Mucosa of rectum (tissue), 2 donors: ENCODE results near the gene COL8A1.

Experiments
- H3K27ac ChIP-seq, 2 donors: one replicate each; pipeline ENCODE4 v1.7.0; 2013; ENCODE audit warnings: inconsistent platforms in 2 of 2, low read depth in 2 of 2, low read length in 2 of 2
- H3K27me3 ChIP-seq, 2 donors: one replicate each; pipeline ENCODE4 v1.7.0; 2013; ENCODE audit warnings: low read length in 2 of 2; ENCODE audit not compliant: control insufficient read depth in 2 of 2, insufficient read depth in 2 of 2
- H3K36me3 ChIP-seq, 2 donors: one replicate each; pipeline ENCODE4 v1.7.0; 2013; ENCODE audit warnings: low read length in 2 of 2; ENCODE audit not compliant: control insufficient read depth in 2 of 2, insufficient read depth in 2 of 2
- H3K4me1 ChIP-seq, 2 donors: one replicate each; pipeline ENCODE4 v1.7.0; 2013; ENCODE audit warnings: low read length in 2 of 2, mild to moderate bottlenecking in 1 of 2; ENCODE audit not compliant: control insufficient read depth in 2 of 2, insufficient read depth in 2 of 2
- H3K4me3 ChIP-seq, 2 donors: one replicate each; pipeline ENCODE4 v1.7.0; 2013; ENCODE audit warnings: low read length in 2 of 2
- H3K9ac ChIP-seq, 2 donors: one replicate each; pipeline ENCODE4 v1.7.0; 2013; ENCODE audit warnings: low read length in 2 of 2, low read depth in 1 of 2, mild to moderate bottlenecking in 1 of 2
- H3K9me3 ChIP-seq, 2 donors: one replicate each; pipeline ENCODE4 v1.7.0; 2013; ENCODE audit warnings: low read length in 2 of 2; ENCODE audit not compliant: control insufficient read depth in 2 of 2
- donor health status: healthy.
- donor health status: Normal muscosa, but diverticular disease.

COL8A1 gene

GRCh38 chr3:99751649-99752048, 113.3 kb downstream of the COL8A1 start:
- Histone ChIP-seq H3K9ac (no peak overlapping the region), H3K4me3 (no peak overlapping the region), H3K9me3 (no peaks in the 10 kb centered on the region), H3K4me1 (no peaks in the 10 kb centered on the region), H3K27me3 (peaks cover 0 to 4% of the 10 kb centered on the region in 2 donors), H3K27ac (no peak overlapping the region), H3K36me3 (no peaks in the 10 kb centered on the region)

- Histone ChIP-seq H3K4me3 (no peak overlapping the region), H3K36me3 (no peaks in the 10 kb centered on the region), H3K9me3 (no peaks in the 10 kb centered on the region), H3K9ac (no peak overlapping the region), H3K27ac (no peak overlapping the region), H3K4me1 (no peaks in the 10 kb centered on the region), H3K27me3 (peaks cover 0 to 4% of the 10 kb centered on the region in 2 donors)
Observed at GRCh38 chr3:99753268-99753975, 115.0 kb downstream of the COL8A1 start.

GRCh38 chr3:99755831-99756230, 117.4 kb downstream of the COL8A1 start:
- Histone ChIP-seq H3K9me3 (no peaks in the 10 kb centered on the region), H3K4me1 (no peaks in the 10 kb centered on the region), H3K36me3 (no peaks in the 10 kb centered on the region), H3K27ac (no peak overlapping the region), H3K27me3 (peaks cover 0 to 4% of the 10 kb centered on the region in 2 donors), H3K9ac (no peak overlapping the region), H3K4me3 (no peak overlapping the region)

GRCh38 chr3:99757966-99758365, 119.6 kb downstream of the COL8A1 start:
- H3K36me3 ChIP-seq: no peaks in the 10 kb centered on the region
- no peak overlapping the region for H3K4me3 ChIP-seq
- H3K9me3 ChIP-seq: no peaks in the 10 kb centered on the region
- no peaks in the 10 kb centered on the region for H3K4me1 ChIP-seq
- H3K27me3 ChIP-seq: peaks cover 0 to 4% of the 10 kb centered on the region in 2 donors
- no peak overlapping the region for H3K27ac ChIP-seq
- H3K9ac ChIP-seq: no peak overlapping the region

- H3K27me3 ChIP-seq: peaks cover 0 to 4% of the 10 kb centered on the region in 2 donors
- H3K9ac ChIP-seq: no peak overlapping the region
- H3K27ac ChIP-seq: no peak overlapping the region
- H3K4me1 ChIP-seq: no peaks in the 10 kb centered on the region
- no peaks in the 10 kb centered on the region for H3K36me3 ChIP-seq
- no peaks in the 10 kb centered on the region for H3K9me3 ChIP-seq
- H3K4me3 ChIP-seq: no peak overlapping the region
Observed at GRCh38 chr3:99758502-99759177, 120.2 kb downstream of the COL8A1 start.

- Histone ChIP-seq H3K36me3 (no peaks in the 10 kb centered on the region), H3K9me3 (no peaks in the 10 kb centered on the region), H3K27ac (no peak overlapping the region), H3K4me1 (no peaks in the 10 kb centered on the region), H3K27me3 (peaks cover 0 to 4% of the 10 kb centered on the region in 2 donors), H3K4me3 (no peak overlapping the region), H3K9ac (no peak overlapping the region)
Observed at GRCh38 chr3:99760031-99760430, 121.6 kb downstream of the COL8A1 start.

- H3K27ac ChIP-seq: no peak overlapping the region
- no peaks in the 10 kb centered on the region for H3K4me1 ChIP-seq
- H3K9ac ChIP-seq: no peak overlapping the region
- no peaks in the 10 kb centered on the region for H3K9me3 ChIP-seq
- H3K36me3 ChIP-seq: no peaks in the 10 kb centered on the region
- H3K27me3 ChIP-seq: peaks cover 0 to 2% of the 10 kb centered on the region in 2 donors
- H3K4me3 ChIP-seq: no peak overlapping the region
Observed at GRCh38 chr3:99760629-99761028, 122.2 kb downstream of the COL8A1 start.

- Histone ChIP-seq H3K4me3 (no peak overlapping the region), H3K9me3 (no peaks in the 10 kb centered on the region), H3K9ac (no peak overlapping the region), H3K27ac (no peak overlapping the region), H3K36me3 (no peaks in the 10 kb centered on the region), H3K27me3 (no peaks in the 10 kb centered on the region), H3K4me1 (no peaks in the 10 kb centered on the region)
Observed at GRCh38 chr3:99761415-99762165, 123.2 kb downstream of the COL8A1 start.

- Histone ChIP-seq H3K9me3 (no peaks in the 10 kb centered on the region), H3K9ac (no peak overlapping the region), H3K4me1 (no peaks in the 10 kb centered on the region), H3K27ac (no peak overlapping the region), H3K36me3 (no peaks in the 10 kb centered on the region), H3K27me3 (no peaks in the 10 kb centered on the region), H3K4me3 (no peak overlapping the region)
Observed at GRCh38 chr3:99762901-99763300, 124.5 kb downstream of the COL8A1 start.

GRCh38 chr3:99764377-99764776, 126.0 kb downstream of the COL8A1 start:
- no peak overlapping the region for H3K4me3 ChIP-seq
- H3K27ac ChIP-seq: no peak overlapping the region
- no peaks in the 10 kb centered on the region for H3K4me1 ChIP-seq
- H3K9me3 ChIP-seq: no peaks in the 10 kb centered on the region
- H3K36me3 ChIP-seq: no peaks in the 10 kb centered on the region
- H3K9ac ChIP-seq: no peak overlapping the region
- no peaks in the 10 kb centered on the region for H3K27me3 ChIP-seq
